Loucy (cell line): ENCODE results near the gene ASB2.

Experiments used
- CTCF ChIP-seq: fragments of 200-600 bp; sonication (generic); conservative IDR thresholded peaks from 2 replicates; pipeline ENCODE4 v1.5.1; 2014; ENCODE audit warnings: mild to moderate bottlenecking, antibody characterized with exemption, low read length
- EZH2phosphoT487 ChIP-seq: fragments of 200-600 bp; IDR thresholded peaks from 2 replicates; pipeline ENCODE4 v1.6.1; 2018; ENCODE audit warnings: antibody characterized with exemption, mild to moderate bottlenecking, moderate library complexity, borderline replicate concordance

- TF ChIP-seq CTCF (no peak), EZH2phosphoT487 (no peak)
Observed at GRCh38 chr14:93902619-93903307, 73.6 kb downstream of the ASB2 start.
